ENCODE data around the gene PDLIM1. TPM values are rescaled to one million over a fixed set of nuclear protein-coding genes. Genes with fewer than 3 reads are reported as not detected.
"Not testable (repeated sequence)": the region's sequence is repeated elsewhere in the genome, so short reads cannot be mapped to it uniquely, and the experiment has no call there.

Gene PDLIM1
- total RNA-seq, 3 donors from 2014 or later: 0.66 to 2.8 (median 1.2) TPM

GRCh38 chr10:95240811-95241210 is 50.0 kb downstream of the PDLIM1 start:
- no peak for ATAC-seq
- peaks cover 10% of the 10 kb centered on the region for H3K4me1 Mint-ChIP-seq (ENCODE audit: low read depth)
- DNase-seq: no peak
- H3K9me3 Mint-ChIP-seq: no peaks in the 10 kb centered on the region
- H3K4me3 Mint-ChIP-seq: no peak overlapping the region
- H3K27me3 Mint-ChIP-seq (ENCODE audit: low read depth): peaks cover 8% of the 10 kb centered on the region
- H3K36me3 Mint-ChIP-seq (ENCODE audit: insufficient read depth): no peaks in the 10 kb centered on the region

GRCh38 chr10:95240096-95240495 is 50.7 kb downstream of the PDLIM1 start:
- not testable (repeated sequence) for ATAC-seq; DNase-seq; H3K36me3 Mint-ChIP-seq (ENCODE audit: insufficient read depth); H3K27me3 Mint-ChIP-seq (ENCODE audit: low read depth); H3K9me3 Mint-ChIP-seq; H3K4me1 Mint-ChIP-seq (ENCODE audit: low read depth); H3K4me3 Mint-ChIP-seq

- Mint-ChIP-seq H3K4me3 (no peak overlapping the region), H3K9me3 (no peaks in the 10 kb centered on the region), H3K27me3 (ENCODE audit: low read depth) (no peaks in the 10 kb centered on the region), H3K4me1 (ENCODE audit: low read depth) (peaks cover 10% of the 10 kb centered on the region), H3K36me3 (ENCODE audit: insufficient read depth) (no peaks in the 10 kb centered on the region)
- DNase-seq (no peak), ATAC-seq (no peak)
Measured at GRCh38 chr10:95237376-95238170, 53.2 kb downstream of the PDLIM1 start.

- ATAC-seq: peak; percentile 83 to 84
- Mint-ChIP-seq H3K36me3 (ENCODE audit: insufficient read depth) (no peaks in the 10 kb centered on the region), H3K9me3 (no peaks in the 10 kb centered on the region), H3K27me3 (ENCODE audit: low read depth) (peaks cover 2% of the 10 kb centered on the region), H3K4me1 (ENCODE audit: low read depth) (peaks cover 10% of the 10 kb centered on the region), H3K4me3 (no peak overlapping the region)
- no peak for DNase-seq
Measured at GRCh38 chr10:95236068-95236903, 54.5 kb downstream of the PDLIM1 start.

GRCh38 chr10:95235676-95236067 is 55.1 kb downstream of the PDLIM1 start:
- no peak for DNase-seq
- Mint-ChIP-seq H3K4me1 (ENCODE audit: low read depth) (peaks cover 12% of the 10 kb centered on the region), H3K36me3 (ENCODE audit: insufficient read depth) (no peaks in the 10 kb centered on the region), H3K9me3 (no peaks in the 10 kb centered on the region), H3K4me3 (no peak overlapping the region), H3K27me3 (ENCODE audit: low read depth) (peaks cover 8% of the 10 kb centered on the region)
- no peak for ATAC-seq

- no peak overlapping the region for H3K4me3 Mint-ChIP-seq
- peaks cover 12% of the 10 kb centered on the region for H3K4me1 Mint-ChIP-seq (ENCODE audit: low read depth)
- ATAC-seq (no peak), DNase-seq (no peak)
- H3K27me3 Mint-ChIP-seq (ENCODE audit: low read depth): peaks cover 14% of the 10 kb centered on the region
- H3K36me3 Mint-ChIP-seq (ENCODE audit: insufficient read depth): no peaks in the 10 kb centered on the region
- no peaks in the 10 kb centered on the region for H3K9me3 Mint-ChIP-seq
Measured at GRCh38 chr10:95234951-95235350, 55.9 kb downstream of the PDLIM1 start.

- Mint-ChIP-seq H3K27me3 (ENCODE audit: low read depth) (peaks cover 23% of the 10 kb centered on the region), H3K9me3 (no peaks in the 10 kb centered on the region), H3K36me3 (ENCODE audit: insufficient read depth) (no peaks in the 10 kb centered on the region), H3K4me1 (ENCODE audit: low read depth) (peaks cover 12% of the 10 kb centered on the region), H3K4me3 (no peak overlapping the region)
- no peak for ATAC-seq
- DNase-seq: no peak
Measured at GRCh38 chr10:95233377-95234034, 57.3 kb downstream of the PDLIM1 start.

GRCh38 chr10:95230677-95231586 is 59.9 kb downstream of the PDLIM1 start:
- H3K36me3 Mint-ChIP-seq (ENCODE audit: insufficient read depth); H3K9me3 Mint-ChIP-seq; H3K4me1 Mint-ChIP-seq (ENCODE audit: low read depth): not testable (repeated sequence)
- DNase-seq: peak; percentile 50
- ATAC-seq: peak; percentile 75 to 79
- Mint-ChIP-seq H3K4me3 (peak overlapping the region; percentile 72), H3K27me3 (ENCODE audit: low read depth) (peaks cover 23% of the 10 kb centered on the region)

GRCh38 chr10:95229724-95230627 is 60.8 kb downstream of the PDLIM1 start:
- DNase-seq: no peak
- Mint-ChIP-seq H3K36me3 (ENCODE audit: insufficient read depth) (no peaks in the 10 kb centered on the region), H3K4me1 (ENCODE audit: low read depth) (peaks cover 3% of the 10 kb centered on the region), H3K27me3 (ENCODE audit: low read depth) (peaks cover 23% of the 10 kb centered on the region), H3K9me3 (no peaks in the 10 kb centered on the region), H3K4me3 (peak overlapping the region; percentile 72)
- ATAC-seq: no peak

GRCh38 chr10:95228934-95229723 is 61.7 kb downstream of the PDLIM1 start:
- peaks cover 23% of the 10 kb centered on the region for H3K27me3 Mint-ChIP-seq (ENCODE audit: low read depth)
- H3K36me3 Mint-ChIP-seq (ENCODE audit: insufficient read depth); H3K4me3 Mint-ChIP-seq; H3K9me3 Mint-ChIP-seq; H3K4me1 Mint-ChIP-seq (ENCODE audit: low read depth); DNase-seq; ATAC-seq: not testable (repeated sequence)

GRCh38 chr10:95225136-95225535 is 65.7 kb downstream of the PDLIM1 start:
- Mint-ChIP-seq H3K4me1 (ENCODE audit: low read depth) (no peaks in the 10 kb centered on the region), H3K36me3 (ENCODE audit: insufficient read depth) (no peaks in the 10 kb centered on the region)

GRCh38 chr10:95221124-95221523 is 69.7 kb downstream of the PDLIM1 start:
- no peak overlapping the region for H3K4me3 Mint-ChIP-seq
- no peak for ATAC-seq
- H3K36me3 Mint-ChIP-seq (ENCODE audit: insufficient read depth): peaks cover under 1% of the 10 kb centered on the region
- no peak for DNase-seq
- H3K9me3 Mint-ChIP-seq: peaks cover 3% of the 10 kb centered on the region
- H3K27me3 Mint-ChIP-seq (ENCODE audit: low read depth): peaks cover 3% of the 10 kb centered on the region
- H3K4me1 Mint-ChIP-seq (ENCODE audit: low read depth): no peaks in the 10 kb centered on the region

More at GRCh38 chr10:95225136-95225535, 65.7 kb downstream of the PDLIM1 start:
- no peak for ATAC-seq
- Mint-ChIP-seq H3K9me3 (no peaks in the 10 kb centered on the region), H3K4me3 (no peak overlapping the region), H3K27me3 (ENCODE audit: low read depth) (peaks cover 10% of the 10 kb centered on the region)
- no peak for DNase-seq

All from activated T-cell treated with anti-CD3 and anti-CD28 coated beads, Interleukin-2, amount 50 U/mL, for 4 hours (primary cell).